HCT116 (cell line): ENCODE results near the gene C1orf159.

Source experiments
- CTCF ChIP-seq, 3 experiments: fragments of 200-600 bp in 1 of 3; sonication (generic) in 1 of 3; IDR thresholded peaks in 2 of 3; conservative IDR thresholded peaks in 1 of 3; 2 replicates each; pipeline ENCODE4 v1.5.1; 2012 to 2017; ENCODE audit warnings: low read depth in 2 of 3, low read length in 2 of 3, antibody characterized with exemption in 1 of 3, borderline replicate concordance in 1 of 3, control low read depth in 1 of 3, mild to moderate bottlenecking in 1 of 3, mixed read lengths in 1 of 3, mixed run types in 1 of 3, moderate library complexity in 1 of 3; ENCODE audit not compliant: insufficient read depth in 1 of 3
- ELF1 ChIP-seq: IDR thresholded peaks from 2 replicates; pipeline ENCODE4 v1.6.1; 2012; ENCODE audit warnings: low read depth, borderline replicate concordance
- EZH2 ChIP-seq: fragments of 200-600 bp; sonication (generic); IDR thresholded peaks from 2 replicates; pipeline ENCODE4 v1.6.1; 2017; ENCODE audit warnings: antibody characterized with exemption, mixed run types
- EZH2phosphoT487 ChIP-seq: fragments of 200-600 bp; IDR thresholded peaks from 2 replicates; pipeline ENCODE4 v1.6.1; 2018; ENCODE audit warnings: antibody characterized with exemption, borderline replicate concordance
- MAX ChIP-seq: IDR thresholded peaks from 2 replicates; pipeline ENCODE4 v1.6.1; 2012
- POLR2A ChIP-seq: IDR thresholded peaks from 2 replicates; pipeline ENCODE4 v1.7.0; 2011; ENCODE audit warnings: borderline replicate concordance; ENCODE audit not compliant: insufficient read depth, insufficient read length; ENCODE audit errors: extremely low read depth
- POLR2AphosphoS5 ChIP-seq: IDR thresholded peaks from 2 replicates; pipeline ENCODE4 v1.6.1; 2011; ENCODE audit warnings: mild to moderate bottlenecking, low read depth, low read length, moderate library complexity
- RAD21 ChIP-seq: IDR thresholded peaks from 2 replicates; pipeline ENCODE4 v1.6.1; 2012; ENCODE audit warnings: low read depth, mild to moderate bottlenecking
- TCF7L2 ChIP-seq: IDR thresholded peaks from 2 replicates; pipeline ENCODE4 v1.7.0; 2011; ENCODE audit warnings: borderline replicate concordance, inconsistent platforms; ENCODE audit not compliant: insufficient read depth, insufficient read length; ENCODE audit errors: extremely low read depth
- YY1 ChIP-seq: IDR thresholded peaks from 2 replicates; pipeline ENCODE4 v1.6.1; 2011; ENCODE audit warnings: low read length, low read depth, moderate library complexity, mild to moderate bottlenecking; ENCODE audit not compliant: insufficient replicate concordance; ENCODE audit errors: extremely low read depth
- ZFX ChIP-seq: fragments of 450-650 bp; IDR thresholded peaks from 2 replicates; pipeline ENCODE4 v1.6.1; 2017
- TF ChIP-seq, protein P1 (sequence below): IDR thresholded peaks from 2 replicates; pipeline ENCODE4 v1.6.1; 2012
- TF ChIP-seq, protein P2 (sequence below): IDR thresholded peaks from 2 replicates; pipeline ENCODE4 v1.6.1; 2011; ENCODE audit warnings: mild to moderate bottlenecking, low read length, moderate library complexity; ENCODE audit not compliant: insufficient replicate concordance; ENCODE audit errors: extremely low read depth

DNA sequence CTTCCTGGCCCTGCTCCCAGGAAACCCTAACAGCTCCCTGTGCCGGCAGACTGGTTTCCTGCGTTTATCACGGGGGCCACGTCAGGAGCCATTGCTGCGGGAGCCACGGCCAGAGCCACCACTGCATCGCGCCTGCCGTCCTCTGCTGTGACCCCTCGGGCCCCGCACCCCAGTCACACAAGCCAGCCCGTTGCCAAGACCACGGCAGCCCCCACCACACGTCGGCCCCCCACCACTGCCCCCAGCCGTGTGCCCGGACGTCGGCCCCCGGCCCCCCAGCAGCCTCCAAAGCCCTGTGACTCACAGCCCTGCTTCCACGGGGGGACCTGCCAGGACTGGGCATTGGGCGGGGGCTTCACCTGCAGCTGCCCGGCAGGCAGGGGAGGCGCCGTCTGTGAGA, 67.9 kb downstream of the C1orf159 start:
- TF ChIP-seq RAD21: no peak
- no peak for TF ChIP-seq EZH2
- TF ChIP-seq TCF7L2: no peak
- no peak for TF ChIP-seq ZFX
- TF ChIP-seq YY1: no peak
- TF ChIP-seq, protein P1, sequence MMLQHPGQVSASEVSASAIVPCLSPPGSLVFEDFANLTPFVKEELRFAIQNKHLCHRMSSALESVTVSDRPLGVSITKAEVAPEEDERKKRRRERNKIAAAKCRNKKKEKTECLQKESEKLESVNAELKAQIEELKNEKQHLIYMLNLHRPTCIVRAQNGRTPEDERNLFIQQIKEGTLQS: no peak
- TF ChIP-seq POLR2A: no peak
- TF ChIP-seq CTCF (IDR thresholded peaks at IDR 0.05 in 2 of 3, conservative IDR thresholded peaks at IDR 0.05 in 1 of 3; ENCODE audit: borderline replicate concordance in 1 of 3, insufficient read depth in 1 of 3, low read depth in 2 of 3, low read length in 2 of 3): no peak
- no peak for TF ChIP-seq EZH2phosphoT487
- TF ChIP-seq, protein P2, sequence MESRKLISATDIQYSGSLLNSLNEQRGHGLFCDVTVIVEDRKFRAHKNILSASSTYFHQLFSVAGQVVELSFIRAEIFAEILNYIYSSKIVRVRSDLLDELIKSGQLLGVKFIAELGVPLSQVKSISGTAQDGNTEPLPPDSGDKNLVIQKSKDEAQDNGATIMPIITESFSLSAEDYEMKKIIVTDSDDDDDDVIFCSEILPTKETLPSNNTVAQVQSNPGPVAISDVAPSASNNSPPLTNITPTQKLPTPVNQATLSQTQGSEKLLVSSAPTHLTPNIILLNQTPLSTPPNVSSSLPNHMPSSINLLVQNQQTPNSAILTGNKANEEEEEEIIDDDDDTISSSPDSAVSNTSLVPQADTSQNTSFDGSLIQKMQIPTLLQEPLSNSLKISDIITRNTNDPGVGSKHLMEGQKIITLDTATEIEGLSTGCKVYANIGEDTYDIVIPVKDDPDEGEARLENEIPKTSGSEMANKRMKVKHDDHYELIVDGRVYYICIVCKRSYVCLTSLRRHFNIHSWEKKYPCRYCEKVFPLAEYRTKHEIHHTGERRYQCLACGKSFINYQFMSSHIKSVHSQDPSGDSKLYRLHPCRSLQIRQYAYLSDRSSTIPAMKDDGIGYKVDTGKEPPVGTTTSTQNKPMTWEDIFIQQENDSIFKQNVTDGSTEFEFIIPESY: no peak
- TF ChIP-seq ELF1: no peak
- no peak for TF ChIP-seq POLR2AphosphoS5
- no peak for TF ChIP-seq MAX
